GM12878 (cell line): ENCODE data around the gene RPS10. TPM values are rescaled to one million over a fixed set of nuclear protein-coding genes. Genes with fewer than 3 reads are reported as not detected.

Experiments
- ATF7 ChIP-seq: fragments of 450-650 bp; IDR thresholded peaks from 2 replicates; pipeline ENCODE4 v1.6.1; 2016; ENCODE audit warnings: low read depth, mild to moderate bottlenecking
- BHLHE40 ChIP-seq, 2 experiments: fragments of 450-650 bp in 1 of 2; IDR thresholded peaks; 2 replicates each; pipeline ENCODE4 v1.6.1; 2011 to 2017; ENCODE audit warnings: low read depth in 2 of 2, borderline replicate concordance in 1 of 2, improper control_type of control experiment in 1 of 2, low read length in 1 of 2, mild to moderate bottlenecking in 1 of 2
- CBX5 ChIP-seq: sonication (generic); IDR thresholded peaks from 2 replicates; pipeline ENCODE4 v1.6.1; 2016; ENCODE audit warnings: low read depth, moderate library complexity, mild to moderate bottlenecking, inconsistent platforms
- CREB1 ChIP-seq: IDR thresholded peaks from 2 replicates; pipeline ENCODE4 v1.6.1; 2012; ENCODE audit warnings: low read depth, mild to moderate bottlenecking, inconsistent platforms
- DPF2 ChIP-seq: fragments of 450-650 bp; IDR thresholded peaks from 2 replicates; pipeline ENCODE4 v1.6.1; 2017; ENCODE audit warnings: mild to moderate bottlenecking
- EED ChIP-seq: sonication (generic); IDR thresholded peaks from 2 replicates; pipeline ENCODE4 v1.6.1; 2016; ENCODE audit warnings: antibody characterized with exemption, low read depth
- EGR1 ChIP-seq, 2 experiments: IDR thresholded peaks; 1 replicate in 1 of 2; 2 replicates in 1 of 2; pipeline ENCODE4 v1.6.1; 2011 to 2012; ENCODE audit warnings: low read depth in 2 of 2, low read length in 2 of 2, borderline replicate concordance in 1 of 2, mild to moderate bottlenecking in 1 of 2, moderate library complexity in 1 of 2
- IRF3 ChIP-seq: fragments of 450-650 bp; IDR thresholded peaks from 2 replicates; pipeline ENCODE4 v1.6.1; 2014; ENCODE audit warnings: mild to moderate bottlenecking
- LARP7 ChIP-seq: fragments of 450-650 bp; IDR thresholded peaks from 2 replicates; pipeline ENCODE4 v1.6.1; 2017; ENCODE audit warnings: mild to moderate bottlenecking
- MEF2B ChIP-seq: fragments of 450-650 bp; IDR thresholded peaks from 2 replicates; pipeline ENCODE4 v1.6.1; 2018; ENCODE audit warnings: mild to moderate bottlenecking, moderate library complexity; ENCODE audit not compliant: partially characterized antibody, poor library complexity, severe bottlenecking
- MLLT1 ChIP-seq: fragments of 450-650 bp; IDR thresholded peaks from 2 replicates; pipeline ENCODE4 v1.6.1; 2016; ENCODE audit warnings: mild to moderate bottlenecking
- MXI1 ChIP-seq: fragments of 150-350 bp; IDR thresholded peaks from 2 replicates; pipeline ENCODE4 v1.6.1; 2011; ENCODE audit warnings: low read depth, mild to moderate bottlenecking, inconsistent platforms, low read length, improper control_type of control experiment
- MYC ChIP-seq: IDR thresholded peaks from 2 replicates; pipeline ENCODE4 v1.6.1; 2011; ENCODE audit warnings: mild to moderate bottlenecking, low read length, moderate library complexity, inconsistent platforms; ENCODE audit not compliant: insufficient read depth, insufficient replicate concordance, insufficient read length, severe bottlenecking
- NBN ChIP-seq: fragments of 450-650 bp; IDR thresholded peaks from 2 replicates; pipeline ENCODE4 v1.6.1; 2016
- NKRF ChIP-seq: fragments of 450-650 bp; conservative IDR thresholded peaks from 2 replicates; pipeline ENCODE4 v1.6.1; 2017; ENCODE audit warnings: mild to moderate bottlenecking, moderate library complexity
- NR2C1 ChIP-seq: fragments of 450-650 bp; IDR thresholded peaks from 2 replicates; pipeline ENCODE4 v1.6.1; 2017; ENCODE audit warnings: antibody characterized with exemption, mild to moderate bottlenecking, moderate library complexity
- PKNOX1 ChIP-seq: fragments of 450-650 bp; IDR thresholded peaks from 2 replicates; pipeline ENCODE4 v1.6.1; 2016; ENCODE audit warnings: mild to moderate bottlenecking
- POLR2AphosphoS5 ChIP-seq: IDR thresholded peaks from 2 replicates; pipeline ENCODE4 v1.6.1; 2011; ENCODE audit warnings: mild to moderate bottlenecking, low read length, inconsistent platforms
- RUNX3 ChIP-seq: IDR thresholded peaks from 2 replicates; pipeline ENCODE4 v1.6.1; 2012; ENCODE audit warnings: low read length, inconsistent platforms
- polyA plus RNA-seq, 11 experiments: library from polyadenylated mRNA; depleted of rRNA in 4 of 11; unstranded in 6 of 11; stranded (reverse) in 5 of 11; fragments of >200 nt; fragmentation: Nextera tagmentation in 4 of 11; fragmentation: Illumina TruSeq in 1 of 11; extraction: Ambion mirVana in 4 of 11; extraction: Trizol in 1 of 11; gene quantifications; 1 replicate in 1 of 11; 2 replicates in 10 of 11; pipeline versions ENCODE4 v1.2.1 to v1.2.3, GENCODE V29; 2011 to 2016; ENCODE audit warnings: inconsistent platforms in 2 of 11, missing spikeins in 2 of 11, low read depth in 1 of 11
- total RNA-seq, 4 experiments: library from RNA; depleted of rRNA in 3 of 4; stranded (reverse); fragments of >200 nt in 3 of 4; fragmentation: Illumina TruSeq in 1 of 4; extraction: Trizol in 1 of 4; gene quantifications; 2 replicates each; pipeline versions ENCODE4 v1.2.1 to v1.2.3, GENCODE V29; 2013 to 2021
- TF ChIP-seq, protein P1 (sequence below): fragments of 450-650 bp; IDR thresholded peaks from 2 replicates; pipeline ENCODE4 v1.6.1; 2017; ENCODE audit warnings: mild to moderate bottlenecking, moderate library complexity

Gene RPS10
- total and polyA plus RNA-seq, 10 of the 15 experiments (the other 5 are each of a cell fraction or from before 2014, with no cell fraction given): 1,546 to 3,970 (median 2,813) TPM

DNA sequence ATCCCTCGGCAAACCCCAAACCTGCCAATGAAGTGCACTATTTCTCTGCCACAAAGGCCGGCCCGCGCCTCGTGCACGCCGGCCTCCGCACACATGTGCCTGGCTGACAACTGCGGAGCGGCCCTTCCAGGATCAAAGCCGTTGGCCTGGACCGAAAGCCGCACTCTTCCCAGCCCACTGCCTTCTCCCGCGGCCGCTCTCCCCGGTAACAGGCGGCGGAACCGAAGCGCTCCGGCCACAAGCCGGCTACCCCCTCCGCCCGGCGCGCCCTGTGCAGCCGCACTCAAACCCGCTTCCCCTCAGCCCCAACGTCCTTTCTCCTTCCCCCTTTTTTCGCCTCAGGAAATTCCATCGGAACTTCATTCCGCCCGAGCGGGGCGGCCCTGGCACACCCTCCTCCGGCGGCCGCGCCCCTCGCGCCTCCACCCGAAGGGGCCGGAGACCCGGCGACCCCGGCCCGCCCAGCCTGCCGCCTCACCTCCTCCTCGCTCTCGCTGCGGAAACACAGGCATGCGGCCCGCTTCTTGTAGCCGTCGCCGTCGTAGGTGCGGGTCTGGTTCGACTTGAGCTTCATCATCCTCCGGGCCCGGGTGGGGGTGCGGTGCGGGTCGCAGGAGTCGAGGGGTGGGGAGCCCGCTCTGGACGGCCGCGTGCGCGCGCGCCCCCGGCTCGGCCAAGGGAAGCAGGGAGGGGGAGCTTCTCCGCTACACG, 33.9 kb downstream of the RPS10 start (continued):
- peak in 1 of 2 experiments; percentile 26; a peak in 1 of 3 replicates for TF ChIP-seq EGR1 (IDR thresholded peaks at IDR 0.05; ENCODE audit: borderline replicate concordance in 1 of 2, low read depth in 2 of 2, low read length in 2 of 2)
- TF ChIP-seq MXI1: peak; percentile 88
- TF ChIP-seq RUNX3: peak; percentile 56
- TF ChIP-seq EED: peak; percentile 43; the same call in 1 of the 2 replicates
- TF ChIP-seq POLR2AphosphoS5: peak; percentile 49
- TF ChIP-seq IRF3: no peak
- no peak for TF ChIP-seq LARP7
- no peak for TF ChIP-seq ATF7
- TF ChIP-seq NR2C1: no peak
- TF ChIP-seq MEF2B: peak; percentile 8
- TF ChIP-seq DPF2: no peak
- TF ChIP-seq BHLHE40 (IDR thresholded peaks at IDR 0.05; ENCODE audit: borderline replicate concordance in 1 of 2, low read depth in 2 of 2, low read length in 1 of 2): peak; percentile 54 to 81; a peak in 3 of 4 replicates
- TF ChIP-seq CREB1: 0 out of 2 replicates have a peak, but pooled peaks have one; percentile 1
- TF ChIP-seq, protein P1, sequence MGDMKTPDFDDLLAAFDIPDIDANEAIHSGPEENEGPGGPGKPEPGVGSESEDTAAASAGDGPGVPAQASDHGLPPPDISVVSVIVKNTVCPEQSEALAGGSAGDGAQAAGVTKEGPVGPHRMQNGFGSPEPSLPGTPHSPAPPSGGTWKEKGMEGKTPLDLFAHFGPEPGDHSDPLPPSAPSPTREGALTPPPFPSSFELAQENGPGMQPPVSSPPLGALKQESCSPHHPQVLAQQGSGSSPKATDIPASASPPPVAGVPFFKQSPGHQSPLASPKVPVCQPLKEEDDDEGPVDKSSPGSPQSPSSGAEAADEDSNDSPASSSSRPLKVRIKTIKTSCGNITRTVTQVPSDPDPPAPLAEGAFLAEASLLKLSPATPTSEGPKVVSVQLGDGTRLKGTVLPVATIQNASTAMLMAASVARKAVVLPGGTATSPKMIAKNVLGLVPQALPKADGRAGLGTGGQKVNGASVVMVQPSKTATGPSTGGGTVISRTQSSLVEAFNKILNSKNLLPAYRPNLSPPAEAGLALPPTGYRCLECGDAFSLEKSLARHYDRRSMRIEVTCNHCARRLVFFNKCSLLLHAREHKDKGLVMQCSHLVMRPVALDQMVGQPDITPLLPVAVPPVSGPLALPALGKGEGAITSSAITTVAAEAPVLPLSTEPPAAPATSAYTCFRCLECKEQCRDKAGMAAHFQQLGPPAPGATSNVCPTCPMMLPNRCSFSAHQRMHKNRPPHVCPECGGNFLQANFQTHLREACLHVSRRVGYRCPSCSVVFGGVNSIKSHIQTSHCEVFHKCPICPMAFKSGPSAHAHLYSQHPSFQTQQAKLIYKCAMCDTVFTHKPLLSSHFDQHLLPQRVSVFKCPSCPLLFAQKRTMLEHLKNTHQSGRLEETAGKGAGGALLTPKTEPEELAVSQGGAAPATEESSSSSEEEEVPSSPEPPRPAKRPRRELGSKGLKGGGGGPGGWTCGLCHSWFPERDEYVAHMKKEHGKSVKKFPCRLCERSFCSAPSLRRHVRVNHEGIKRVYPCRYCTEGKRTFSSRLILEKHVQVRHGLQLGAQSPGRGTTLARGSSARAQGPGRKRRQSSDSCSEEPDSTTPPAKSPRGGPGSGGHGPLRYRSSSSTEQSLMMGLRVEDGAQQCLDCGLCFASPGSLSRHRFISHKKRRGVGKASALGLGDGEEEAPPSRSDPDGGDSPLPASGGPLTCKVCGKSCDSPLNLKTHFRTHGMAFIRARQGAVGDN: peak; percentile 87
- peak; percentile 88 for TF ChIP-seq MYC
- TF ChIP-seq NKRF: peak; percentile 42; the same call in 1 of the 2 replicates
- TF ChIP-seq CBX5: no peak
- TF ChIP-seq MLLT1: 0 out of 2 replicates have a peak, but pooled peaks have one; percentile 47
- no peak for TF ChIP-seq PKNOX1
- peak; percentile 78 for TF ChIP-seq NBN
